ENCODE results near the gene PARD3.

PARD3 gene

DNA sequence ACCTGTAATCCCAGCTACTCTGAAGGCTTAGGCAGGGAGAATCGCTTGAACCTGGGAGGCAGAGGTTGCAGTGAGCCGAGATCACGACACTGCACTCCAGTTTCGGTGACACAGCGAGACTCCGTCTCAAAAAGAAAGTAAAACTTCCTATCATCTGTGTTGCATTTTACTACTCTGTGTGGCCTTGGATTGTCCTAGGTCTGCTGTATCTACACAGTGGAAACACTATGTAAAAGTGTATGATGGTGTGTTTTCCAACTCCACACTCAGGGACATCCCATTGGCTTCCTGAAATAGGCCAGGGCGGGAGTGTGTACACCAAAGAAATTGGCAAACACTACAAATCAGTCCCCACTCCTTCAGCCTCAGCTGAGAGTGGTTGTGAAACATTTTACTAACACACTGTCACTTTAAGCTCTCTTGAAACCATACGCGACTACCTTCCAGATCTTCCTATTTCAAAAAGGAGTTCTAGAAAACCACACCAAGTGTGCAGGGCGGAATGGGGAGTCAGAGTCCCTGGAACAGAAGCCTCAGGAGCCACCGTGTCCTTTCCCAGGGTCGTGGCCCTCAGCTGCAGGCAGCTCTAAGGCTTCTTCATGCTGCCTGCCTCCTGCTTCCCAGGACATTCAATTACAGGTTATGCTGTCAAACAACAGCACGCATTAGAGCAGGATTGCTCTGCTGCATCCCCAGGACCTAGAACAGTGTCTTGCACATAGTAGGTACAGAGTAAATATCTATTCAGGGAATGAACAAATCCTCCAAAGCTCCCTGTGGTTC is 275.4 kb downstream of the PARD3 start:
- peak; percentile 58 to 65 for DNase-seq (ENCODE audit: low read depth in 2 of 2)
- H3K4me3 ChIP-seq (replicated peaks in 1 of 2; ENCODE audit: low read depth in 2 of 2, low read length in 2 of 2), result peak overlapping the region in 1 of 2 donors; percentile 32
- TF ChIP-seq, protein P1, sequence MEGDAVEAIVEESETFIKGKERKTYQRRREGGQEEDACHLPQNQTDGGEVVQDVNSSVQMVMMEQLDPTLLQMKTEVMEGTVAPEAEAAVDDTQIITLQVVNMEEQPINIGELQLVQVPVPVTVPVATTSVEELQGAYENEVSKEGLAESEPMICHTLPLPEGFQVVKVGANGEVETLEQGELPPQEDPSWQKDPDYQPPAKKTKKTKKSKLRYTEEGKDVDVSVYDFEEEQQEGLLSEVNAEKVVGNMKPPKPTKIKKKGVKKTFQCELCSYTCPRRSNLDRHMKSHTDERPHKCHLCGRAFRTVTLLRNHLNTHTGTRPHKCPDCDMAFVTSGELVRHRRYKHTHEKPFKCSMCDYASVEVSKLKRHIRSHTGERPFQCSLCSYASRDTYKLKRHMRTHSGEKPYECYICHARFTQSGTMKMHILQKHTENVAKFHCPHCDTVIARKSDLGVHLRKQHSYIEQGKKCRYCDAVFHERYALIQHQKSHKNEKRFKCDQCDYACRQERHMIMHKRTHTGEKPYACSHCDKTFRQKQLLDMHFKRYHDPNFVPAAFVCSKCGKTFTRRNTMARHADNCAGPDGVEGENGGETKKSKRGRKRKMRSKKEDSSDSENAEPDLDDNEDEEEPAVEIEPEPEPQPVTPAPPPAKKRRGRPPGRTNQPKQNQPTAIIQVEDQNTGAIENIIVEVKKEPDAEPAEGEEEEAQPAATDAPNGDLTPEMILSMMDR (IDR thresholded peaks at IDR 0.05; ENCODE audit: low read depth, low read length), result no peak

DNA sequence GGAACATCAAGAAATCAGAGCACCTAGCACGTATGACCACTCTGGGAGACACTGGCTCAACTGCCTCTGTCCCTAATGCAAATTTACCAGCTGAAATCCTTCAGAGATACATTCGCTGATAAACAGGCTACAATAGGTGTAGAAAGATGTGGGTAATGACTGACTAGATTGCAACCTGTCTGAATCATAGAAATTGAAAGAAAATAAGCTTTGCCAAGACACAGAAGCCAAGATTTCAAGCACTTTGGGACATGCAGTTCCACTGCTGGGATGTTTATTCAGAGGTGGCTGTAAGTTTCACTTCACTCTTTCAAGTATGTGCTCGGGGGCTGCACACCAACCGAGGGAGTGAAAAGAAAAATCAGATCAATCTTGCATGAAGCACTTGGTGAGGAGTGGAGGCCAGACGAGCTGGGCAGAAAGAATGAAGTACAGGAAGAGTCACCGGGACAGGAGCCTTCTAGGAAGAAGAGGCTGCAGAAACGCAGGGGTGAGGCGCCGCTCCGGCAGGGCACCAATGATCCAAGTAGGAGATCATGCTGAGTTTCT is 276.7 kb downstream of the PARD3 start:
- peak in 1 of 2 donors; percentile 54 for DNase-seq (ENCODE audit: low read depth in 2 of 2)
- peak overlapping the region in 1 of 2 donors; percentile 27 for H3K4me3 ChIP-seq (replicated peaks in 1 of 2; ENCODE audit: low read depth in 2 of 2, low read length in 2 of 2)
- TF ChIP-seq, protein P1 (IDR thresholded peaks at IDR 0.05; ENCODE audit: low read depth, low read length), result no peak

DNA sequence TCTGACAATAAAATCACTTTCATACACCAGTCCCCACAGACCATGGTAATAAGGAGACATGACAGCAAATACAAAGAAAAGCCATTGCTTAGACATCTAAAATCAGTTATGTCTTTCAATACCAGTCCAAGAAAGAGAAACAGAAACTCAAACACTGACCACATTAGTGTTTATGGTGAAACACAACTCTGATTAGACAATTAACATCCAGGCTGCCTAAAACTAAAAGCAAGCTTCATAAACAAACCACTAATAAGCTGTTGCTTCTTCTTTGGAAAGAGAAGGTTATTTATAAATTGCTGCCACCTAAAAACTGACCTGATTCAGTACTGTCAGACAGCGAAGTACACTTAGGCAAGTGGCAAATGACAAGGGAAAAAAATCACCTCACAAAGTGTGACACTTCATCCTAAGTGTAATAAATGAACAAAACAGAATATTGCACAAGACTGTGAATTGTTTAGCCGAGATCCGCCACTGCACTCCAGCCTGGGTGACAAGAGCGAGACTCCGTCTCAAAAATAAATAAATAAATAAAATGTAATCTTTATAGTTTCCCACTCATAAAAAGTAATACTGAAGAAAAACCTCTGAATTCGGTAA is 277.4 kb downstream of the PARD3 start:
- no peak for DNase-seq (ENCODE audit: low read depth in 2 of 2)
- TF ChIP-seq, protein P1 (IDR thresholded peaks at IDR 0.05; ENCODE audit: low read depth, low read length), result no peak

DNA sequence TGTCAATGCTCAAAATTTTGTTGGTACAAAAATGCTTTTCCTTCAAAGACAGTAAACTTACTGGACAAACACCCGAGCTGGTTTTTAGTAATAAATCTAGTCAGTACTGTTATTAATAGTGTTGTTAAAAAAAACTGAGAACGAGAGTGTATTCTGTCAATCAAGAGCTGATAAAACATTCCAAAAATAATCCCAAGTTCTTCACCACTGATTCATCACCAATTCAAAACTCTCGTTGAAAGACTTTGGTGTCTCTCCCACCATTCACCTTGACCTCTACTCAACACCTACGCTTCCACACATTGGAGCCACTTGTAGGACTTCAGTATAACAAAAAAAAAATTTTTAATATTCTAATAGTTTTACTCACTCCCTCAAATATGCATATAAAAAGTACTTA is 279.2 kb downstream of the PARD3 start:
- TF ChIP-seq, protein P1 (IDR thresholded peaks at IDR 0.05; ENCODE audit: low read depth, low read length), result no peak
- no peak for DNase-seq (ENCODE audit: low read depth in 2 of 2)
- H3K4me3 ChIP-seq (replicated peaks in 1 of 2; ENCODE audit: low read depth in 2 of 2, low read length in 2 of 2), result no peak overlapping the region

More for the DNA sequence above, 277.4 kb downstream of the PARD3 start:
- no peak overlapping the region for H3K4me3 ChIP-seq (replicated peaks in 1 of 2; ENCODE audit: low read depth in 2 of 2, low read length in 2 of 2)

DNA sequence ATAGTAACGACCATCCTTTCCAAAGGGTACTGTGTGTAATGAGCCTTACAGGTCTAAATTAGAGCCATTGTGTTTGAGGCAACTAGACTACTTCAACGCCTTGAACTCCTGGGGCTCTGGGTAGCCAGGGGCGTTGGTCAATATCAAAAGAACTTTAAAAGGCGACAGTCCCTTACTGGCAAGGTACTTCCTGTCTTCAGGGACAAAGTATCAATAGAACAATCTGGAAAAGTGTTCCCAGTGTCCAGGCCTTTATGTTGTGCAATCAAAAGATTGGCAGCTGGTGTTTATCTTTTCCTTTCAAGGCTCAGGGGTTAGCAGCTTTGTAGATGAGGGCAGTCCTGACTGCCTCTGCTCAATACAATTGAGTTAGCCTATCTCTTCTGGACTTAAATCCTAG is 284.3 kb downstream of the PARD3 start:
- H3K4me3 ChIP-seq (replicated peaks in 1 of 2; ENCODE audit: low read depth in 2 of 2, low read length in 2 of 2), result no peak overlapping the region
- TF ChIP-seq, protein P1 (IDR thresholded peaks at IDR 0.05; ENCODE audit: low read depth, low read length), result no peak
- no peak for DNase-seq (ENCODE audit: low read depth in 2 of 2)

DNA sequence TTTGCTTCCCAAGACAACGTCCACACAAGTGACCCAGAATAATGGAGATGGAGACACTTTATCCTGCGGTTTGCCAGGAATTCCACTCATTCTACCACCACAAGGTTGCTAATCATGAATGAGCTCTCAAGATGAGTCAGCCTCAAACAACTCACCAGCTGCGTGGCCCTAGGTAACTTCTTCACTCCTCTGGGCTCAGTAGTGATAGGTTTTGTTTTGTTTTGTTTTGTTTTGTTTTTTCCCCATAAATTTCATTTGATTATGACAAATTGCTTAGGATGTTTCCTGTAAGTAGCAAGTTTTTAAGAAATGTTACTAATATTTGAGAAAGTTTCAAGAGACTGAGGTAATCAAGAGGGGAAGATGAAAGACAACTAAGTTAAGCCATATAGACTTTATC is 286.8 kb downstream of the PARD3 start:
- TF ChIP-seq, protein P1 (IDR thresholded peaks at IDR 0.05; ENCODE audit: low read depth, low read length), result no peak
- DNase-seq (ENCODE audit: low read depth in 2 of 2), result peak; percentile 95 to 97
- H3K4me3 ChIP-seq (replicated peaks in 1 of 2; ENCODE audit: low read depth in 2 of 2, low read length in 2 of 2), result peak overlapping the region in 1 of 2 donors; percentile 11
